GM19025 (cell line): ENCODE data around the gene EIF3F.

Source experiments
- ATAC-seq: cut with Tn5 transposase; IDR thresholded peaks from one replicate; pipeline ENCODE4 v1.9.1; 2021; ENCODE audit warnings: mild to moderate bottlenecking, low read depth, moderate library complexity; ENCODE audit not compliant: unreplicated experiment

Gene EIF3F

GRCh38 chr11:8019314-8020243, 32.4 kb downstream of the EIF3F start:
- no peak for ATAC-seq

GRCh38 chr11:8020244-8020597, 33.1 kb downstream of the EIF3F start:
- ATAC-seq = no peak

GRCh38 chr11:8021920-8022319, 34.8 kb downstream of the EIF3F start:
- no peak for ATAC-seq

DNA sequence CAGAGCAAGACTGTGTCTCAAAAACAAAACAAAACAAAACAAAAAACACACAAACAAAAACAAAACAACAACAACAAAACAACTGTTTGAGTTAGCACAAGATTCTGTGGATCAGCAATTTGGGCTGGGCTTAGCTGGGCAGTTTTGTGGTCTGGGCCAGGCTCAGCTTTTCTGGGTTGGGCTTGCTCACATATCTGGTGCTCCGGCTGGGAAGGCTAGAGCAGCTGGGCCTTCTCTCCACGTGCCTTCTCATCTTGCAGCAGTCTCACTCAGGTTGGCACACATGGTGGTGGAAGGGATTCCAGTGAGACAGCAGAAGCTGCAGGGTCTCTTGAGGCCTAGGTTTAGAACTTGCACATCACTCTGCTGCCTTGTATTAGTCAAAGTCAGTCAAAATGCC, 35.7 kb downstream of the EIF3F start:
- ATAC-seq = no peak

- ATAC-seq = no peak
These were observed 36.9 kb downstream of the EIF3F start for GRCh38 chr11:8023831-8024555.

DNA sequence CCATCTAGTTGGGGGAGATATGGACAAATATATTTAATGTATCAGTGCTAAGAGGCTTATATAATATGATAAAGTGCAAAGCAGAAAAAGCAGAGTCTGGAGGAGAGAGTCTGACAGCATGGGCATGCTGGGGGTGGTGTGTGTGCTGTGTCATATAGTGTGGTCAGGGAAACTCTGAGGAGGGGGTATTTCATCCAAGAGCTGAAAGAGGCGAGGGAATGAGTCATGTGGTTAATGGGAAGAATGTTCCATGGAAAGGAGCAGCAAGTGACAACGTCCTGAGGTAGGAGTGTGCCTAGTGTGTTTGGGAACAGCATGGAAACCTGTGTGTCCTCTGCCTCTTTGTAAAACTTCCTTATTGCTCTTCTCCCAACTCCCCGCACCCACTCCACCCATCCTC, 38.0 kb downstream of the EIF3F start:
- no peak for ATAC-seq

- no peak for ATAC-seq
These were observed 38.7 kb downstream of the EIF3F start for GRCh38 chr11:8025816-8026215.

GRCh38 chr11:8026982-8027381, 39.8 kb downstream of the EIF3F start:
- no peak for ATAC-seq

GRCh38 chr11:8028766-8029165, 41.6 kb downstream of the EIF3F start:
- ATAC-seq = no peak

GRCh38 chr11:8030526-8031247, 43.5 kb downstream of the EIF3F start:
- ATAC-seq = no peak

DNA sequence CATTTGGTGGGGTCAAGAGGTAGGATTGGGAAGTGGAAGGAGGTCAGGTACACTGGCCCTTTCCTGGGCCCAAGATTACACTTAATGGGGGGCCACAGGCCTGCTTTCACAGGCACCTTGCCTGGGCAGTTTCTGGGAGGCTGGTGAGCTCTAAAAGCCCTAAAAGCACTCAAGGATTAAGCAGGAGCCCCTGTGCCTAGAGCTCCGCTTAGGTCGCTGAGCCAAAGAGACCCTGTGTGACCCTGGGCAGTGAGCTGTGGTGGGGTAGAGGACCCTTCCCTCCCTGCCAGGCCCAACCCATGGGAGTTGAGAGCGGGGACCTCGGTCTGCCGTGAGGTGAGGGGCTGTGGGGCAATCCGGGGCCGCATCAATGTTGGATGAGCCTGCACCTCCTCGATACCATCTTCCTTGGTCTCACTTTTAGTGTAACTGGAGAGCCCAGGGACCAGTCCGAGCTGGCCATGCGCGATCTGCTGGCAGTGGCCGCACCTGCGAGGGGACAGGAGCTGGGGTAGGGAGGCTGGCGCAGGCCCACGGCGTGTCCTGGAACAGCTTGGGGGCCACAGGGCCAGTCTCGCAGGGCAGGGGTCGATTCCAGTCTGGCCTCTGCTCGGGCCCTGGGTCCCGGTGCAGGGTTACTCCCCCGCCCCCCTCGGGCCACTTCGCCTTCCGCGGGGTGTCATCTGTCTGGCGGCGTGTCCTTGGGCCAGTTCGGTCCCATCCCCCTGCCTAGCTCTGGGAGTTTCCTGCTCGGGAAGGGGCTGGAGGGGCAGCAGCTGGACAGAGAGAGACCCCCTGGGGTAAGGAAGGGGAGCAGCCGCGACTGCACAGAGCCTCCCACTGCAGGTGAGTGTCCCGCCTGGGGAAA, 44.3 kb downstream of the EIF3F start:
- no peak for ATAC-seq

DNA sequence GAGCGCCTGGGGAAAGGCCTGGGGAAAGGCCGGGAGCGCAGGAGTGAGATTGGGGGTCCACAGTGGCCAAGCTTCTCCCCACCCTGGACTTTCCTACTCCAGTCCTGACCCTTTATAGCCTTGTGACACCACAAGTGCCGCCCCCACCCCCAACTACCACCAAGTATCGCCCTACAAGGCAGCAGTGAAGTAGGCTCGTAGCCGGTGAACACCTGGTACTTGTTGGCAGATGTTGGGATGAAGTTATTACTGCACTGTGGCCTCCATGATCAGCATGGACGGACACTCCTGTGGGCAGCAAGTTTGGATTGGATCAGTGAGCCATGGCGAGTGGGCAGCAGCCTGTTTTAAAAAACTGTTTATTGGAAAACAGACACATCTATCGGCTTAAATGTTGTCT, 45.0 kb downstream of the EIF3F start:
- no peak for ATAC-seq

GRCh38 chr11:8032576-8033304, 45.6 kb downstream of the EIF3F start:
- no peak for ATAC-seq

DNA sequence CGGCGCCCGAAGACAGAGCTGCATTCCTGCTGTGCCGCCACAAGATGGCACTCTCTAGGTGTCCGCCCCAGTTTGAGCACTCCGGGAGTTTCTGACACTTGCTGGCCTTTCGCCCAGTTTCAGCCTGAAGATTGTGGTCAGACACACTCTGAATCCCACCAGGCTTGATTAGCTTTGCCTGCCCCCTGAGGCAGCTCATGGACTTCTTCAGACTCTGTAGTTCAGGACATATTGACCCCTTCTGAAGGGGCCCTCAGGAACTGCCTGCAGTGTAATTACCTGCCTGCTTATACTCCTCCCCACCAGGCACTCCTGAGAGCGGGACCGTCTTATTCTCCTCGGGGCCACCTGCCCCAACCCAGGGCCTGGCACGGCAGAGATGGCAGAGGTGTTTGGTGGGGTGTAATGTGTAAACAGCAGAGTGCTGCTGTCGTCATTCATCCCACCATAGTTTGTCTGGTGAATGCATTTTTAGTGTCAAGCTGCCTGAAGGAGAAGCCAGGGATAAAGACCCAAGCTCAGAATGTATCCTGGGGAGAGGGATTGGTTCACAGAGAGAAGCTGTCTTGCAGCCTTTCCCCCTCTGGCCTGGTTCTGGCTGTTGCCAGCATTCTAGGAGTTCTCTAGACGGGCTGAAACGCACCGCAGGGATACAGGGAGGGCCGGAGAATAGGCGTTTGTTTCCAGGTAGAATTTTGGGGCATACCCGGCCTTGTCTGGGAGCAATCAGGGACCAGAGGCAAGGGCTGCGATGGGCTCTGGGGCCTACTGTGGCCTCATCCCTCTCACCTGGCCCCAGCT, 46.4 kb downstream of the EIF3F start:
- ATAC-seq = peak; percentile 65

- ATAC-seq = no peak
These were observed 47.0 kb downstream of the EIF3F start for GRCh38 chr11:8034106-8034585.

DNA sequence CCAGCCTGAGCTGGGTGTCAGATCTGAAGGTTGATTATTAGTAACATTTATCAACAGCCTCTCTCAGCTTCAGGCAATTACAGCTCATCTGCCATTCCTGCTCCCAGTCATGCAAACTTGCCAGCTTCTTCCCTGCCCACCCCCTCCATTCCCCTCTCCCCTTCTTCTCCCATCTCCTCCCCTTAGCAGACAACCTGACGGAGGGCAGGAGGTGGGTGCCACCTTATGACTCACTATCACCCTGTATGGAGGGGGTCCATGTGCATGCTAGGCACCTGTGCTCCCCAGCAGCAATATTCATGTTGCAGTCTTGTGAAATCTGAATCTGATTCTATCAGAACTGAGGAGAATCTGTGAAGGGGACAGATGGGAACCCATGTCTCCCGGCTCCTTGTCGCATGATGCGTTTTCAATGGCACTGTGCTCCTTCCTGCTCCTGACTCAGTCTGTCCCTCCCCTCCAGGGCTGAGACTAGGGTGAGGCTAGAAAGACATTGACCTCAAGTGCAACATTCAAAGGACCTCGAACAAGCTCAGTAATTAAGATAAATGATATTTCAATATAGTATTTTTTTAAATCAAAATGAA, 47.6 kb downstream of the EIF3F start:
- no peak for ATAC-seq

DNA sequence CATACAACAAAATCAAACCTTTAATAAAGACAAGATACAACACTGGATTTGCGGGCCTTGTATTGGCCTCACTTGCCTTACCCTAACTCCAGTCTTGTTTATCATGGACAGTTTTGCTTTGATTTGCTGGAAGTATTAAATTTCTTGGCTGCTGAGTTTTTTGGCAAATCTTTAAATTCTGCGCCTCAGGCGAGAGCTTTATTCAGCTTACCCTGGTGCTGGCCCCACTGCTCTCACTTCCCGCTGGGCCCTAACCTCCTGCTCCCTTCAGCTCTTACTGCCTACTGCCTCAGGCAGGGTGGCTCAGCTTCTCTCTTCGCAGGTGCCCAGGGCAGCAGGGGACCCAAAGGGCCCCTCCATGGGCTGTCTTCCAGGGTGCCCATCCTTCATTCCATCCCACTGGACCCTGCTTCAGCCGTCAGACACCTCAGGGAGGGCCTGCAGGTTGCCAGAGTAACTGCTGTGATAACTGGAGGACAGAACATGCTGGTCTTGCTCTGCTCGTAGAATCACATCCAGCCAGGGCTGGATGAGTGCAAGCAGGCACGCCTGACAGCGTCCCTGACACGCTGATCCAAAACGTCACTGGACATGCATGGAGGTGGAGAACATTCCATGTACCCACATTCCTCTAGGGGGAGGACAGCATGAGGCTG, 48.2 kb downstream of the EIF3F start:
- ATAC-seq = no peak
